ENCODE results near the gene ALPI.

ALPI gene

GRCh38 chr2:232460171-232460570 lies 4.2 kb downstream of the ALPI start:
- no peak for DNase-seq (ENCODE audit: low read depth in 2 of 2)

- no peak for DNase-seq (ENCODE audit: low read depth in 2 of 2)
These were observed 8.0 kb downstream of the ALPI start for GRCh38 chr2:232463701-232464543.

DNA sequence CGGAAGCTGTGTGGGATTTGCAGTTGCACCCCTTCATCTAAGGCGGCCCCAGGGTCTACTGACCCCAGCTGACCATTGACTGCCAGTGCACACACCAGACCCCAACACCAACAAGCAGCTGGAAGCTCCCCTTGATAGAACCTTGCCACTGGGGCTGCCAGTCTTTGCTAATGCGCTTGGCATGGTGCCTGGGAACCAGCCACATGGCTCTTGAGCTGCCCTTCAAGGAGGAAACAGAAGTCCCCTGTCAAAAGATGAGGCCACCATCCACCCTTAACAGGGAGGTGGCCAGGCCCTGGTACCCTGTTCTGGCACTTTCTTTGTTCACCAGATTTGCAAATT lies 8.6 kb downstream of the ALPI start:
- DNase-seq (ENCODE audit: low read depth in 2 of 2): no peak

DNA sequence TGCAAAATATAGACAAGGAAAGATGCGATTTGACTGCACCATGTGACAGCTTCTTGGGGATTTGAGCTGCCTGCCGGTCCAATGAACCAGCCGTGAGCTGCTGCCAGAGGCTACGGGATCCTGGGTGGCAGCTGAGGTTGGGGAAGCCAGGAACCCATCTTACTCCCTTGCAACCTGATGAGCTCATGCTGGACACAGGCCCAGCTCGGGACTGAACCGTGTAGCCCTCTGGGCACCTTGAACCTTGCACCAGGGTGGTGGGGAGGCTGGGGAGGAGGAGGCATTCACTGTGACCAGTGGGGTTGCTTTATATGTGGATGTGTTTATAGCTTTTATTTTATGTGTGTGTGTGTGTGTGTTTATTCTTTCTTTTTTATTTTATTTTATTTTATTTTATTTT lies 9.1 kb downstream of the ALPI start:
- DNase-seq (ENCODE audit: low read depth in 2 of 2): no peak

- no peak for DNase-seq (ENCODE audit: low read depth in 2 of 2)
These were observed 10.3 kb downstream of the ALPI start for GRCh38 chr2:232466221-232466620.

DNA sequence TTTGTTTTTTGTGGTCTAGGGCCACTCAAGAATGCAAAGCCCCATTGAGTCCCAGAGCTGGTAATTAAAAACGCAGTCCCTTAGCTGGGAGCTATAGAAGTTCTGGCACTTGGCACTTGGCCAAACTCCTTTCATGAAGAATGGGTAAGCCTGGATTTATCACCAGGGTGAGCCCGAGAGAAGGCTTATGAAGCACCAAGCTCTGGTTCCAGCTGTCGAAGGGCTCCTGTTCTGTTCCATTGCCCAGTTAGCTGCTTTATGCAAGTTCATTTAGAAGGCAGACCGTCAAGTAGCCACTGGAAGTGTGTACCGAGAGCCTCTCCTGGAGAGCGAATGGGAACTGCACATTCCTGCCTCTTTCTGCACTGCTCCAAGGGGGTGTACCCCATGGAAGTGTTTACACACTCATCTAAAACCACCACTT lies 17.5 kb downstream of the ALPI start:
- no peak for DNase-seq (ENCODE audit: low read depth in 2 of 2)

DNA sequence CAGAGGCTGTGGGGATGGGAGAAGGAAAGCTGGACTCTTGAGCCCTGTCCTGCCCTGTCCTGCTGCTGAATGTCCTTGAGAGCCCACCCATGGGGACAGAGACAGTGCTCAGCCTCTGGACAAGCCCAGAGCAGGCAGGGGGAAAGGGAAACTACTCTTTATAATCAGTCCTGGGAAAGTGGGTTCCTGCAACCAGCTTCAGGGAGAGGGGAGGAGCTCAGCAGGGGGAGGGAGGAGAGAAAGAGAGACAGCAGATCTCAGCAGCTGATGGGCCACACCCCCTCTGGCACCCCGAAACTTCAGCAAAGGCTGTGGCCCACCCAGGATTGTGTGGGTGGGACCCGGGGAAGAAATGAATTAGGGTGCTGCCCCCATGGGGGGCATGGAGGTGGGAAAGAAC lies 20.1 kb downstream of the ALPI start:
- no peak for DNase-seq (ENCODE audit: low read depth in 2 of 2)

GRCh38 chr2:232476791-232477190 lies 20.8 kb downstream of the ALPI start:
- no peak for DNase-seq (ENCODE audit: low read depth in 2 of 2)

- DNase-seq (ENCODE audit: low read depth in 2 of 2): no peak
These were observed 22.0 kb downstream of the ALPI start for GRCh38 chr2:232477751-232478510.

DNA sequence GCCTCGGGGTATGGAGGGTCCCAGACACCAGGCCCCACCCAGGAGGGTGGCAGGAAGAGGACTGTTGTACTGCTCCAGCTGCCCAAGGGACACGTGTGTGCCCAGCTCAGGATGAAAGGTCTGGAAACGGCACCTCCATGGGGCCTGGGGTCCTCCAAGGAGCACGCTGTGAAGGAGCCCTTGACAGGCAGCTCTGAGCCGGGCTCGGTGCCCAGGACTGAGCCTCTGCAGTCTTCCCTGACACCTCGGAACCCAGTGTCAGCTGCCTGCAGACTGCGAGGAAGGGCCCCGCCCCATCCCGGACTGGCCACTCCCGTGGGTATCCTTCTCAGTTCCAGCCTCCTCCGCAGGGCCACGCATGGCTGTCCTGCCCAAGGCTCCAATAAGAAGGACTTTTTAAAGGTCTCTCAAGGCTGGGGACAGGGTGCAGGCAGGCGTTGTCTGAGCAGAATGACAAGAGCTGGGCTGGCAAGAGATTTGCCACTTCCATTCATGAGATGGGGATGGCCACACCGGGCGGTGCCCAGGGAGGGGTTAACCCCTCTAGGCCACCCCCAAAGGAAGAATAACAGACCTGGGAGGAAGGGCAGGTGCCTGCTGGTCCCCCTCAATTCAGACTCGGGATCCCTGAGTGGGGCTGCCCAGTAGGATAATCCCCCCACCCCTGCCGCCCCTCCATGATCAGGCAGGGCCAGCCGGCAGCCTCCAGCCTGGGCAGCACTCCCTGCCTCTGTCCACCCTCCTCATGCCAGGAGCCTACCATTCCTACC lies 22.8 kb downstream of the ALPI start:
- DNase-seq (ENCODE audit: low read depth in 2 of 2): no peak

GRCh38 chr2:232479341-232480200 lies 23.6 kb downstream of the ALPI start:
- DNase-seq (ENCODE audit: low read depth in 2 of 2): no peak

DNA sequence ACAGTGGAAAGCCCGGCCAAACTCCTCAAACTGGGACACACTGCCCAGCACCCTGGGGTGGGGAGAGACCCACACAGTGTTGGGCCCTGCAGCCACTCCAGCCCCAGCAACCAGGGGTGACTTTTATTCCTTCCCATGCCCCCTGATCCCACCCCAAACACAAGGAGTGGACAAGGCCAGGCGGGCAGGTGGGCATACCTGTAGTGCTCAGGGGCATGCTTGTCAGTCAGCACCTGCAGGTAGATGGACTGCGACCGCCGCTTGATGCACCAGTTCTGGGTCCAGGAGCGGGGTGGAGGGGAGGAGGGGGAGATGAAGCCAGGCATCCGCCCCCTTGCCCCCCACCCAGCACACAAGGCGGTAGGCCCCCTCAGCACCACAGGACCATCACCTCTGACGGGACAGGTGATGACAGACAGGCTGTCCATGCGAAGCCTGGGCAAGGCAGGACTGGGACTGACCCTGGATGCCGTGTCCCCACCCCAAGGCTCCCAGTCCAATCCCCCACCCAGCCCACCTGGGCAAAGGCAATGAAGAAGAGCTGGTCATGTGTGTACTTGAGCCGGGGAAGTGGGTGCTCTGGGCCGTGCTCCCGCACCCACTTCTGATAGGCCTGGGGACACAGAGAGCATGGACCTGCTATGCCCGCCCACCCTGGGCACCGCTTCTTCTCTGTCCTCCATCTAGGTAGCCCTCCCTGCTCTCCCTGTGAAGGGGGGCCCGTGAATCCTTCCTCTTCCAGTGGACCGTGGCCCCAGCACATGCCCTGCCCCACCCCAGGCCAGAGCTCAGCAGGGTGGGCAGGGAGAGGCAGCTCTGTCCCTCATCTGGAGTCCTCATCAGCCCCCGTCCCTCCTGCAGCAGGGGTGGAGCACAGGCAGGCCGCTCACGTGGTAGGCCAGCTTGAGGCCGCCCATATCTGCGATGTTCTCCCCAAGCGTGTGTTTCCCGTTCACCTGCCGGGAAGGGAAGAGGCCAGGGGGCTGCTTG lies 24.5 kb downstream of the ALPI start:
- DNase-seq (ENCODE audit: low read depth in 2 of 2): no peak

- DNase-seq (ENCODE audit: low read depth in 2 of 2): no peak
These were observed 25.6 kb downstream of the ALPI start for GRCh38 chr2:232481322-232482140.

DNA sequence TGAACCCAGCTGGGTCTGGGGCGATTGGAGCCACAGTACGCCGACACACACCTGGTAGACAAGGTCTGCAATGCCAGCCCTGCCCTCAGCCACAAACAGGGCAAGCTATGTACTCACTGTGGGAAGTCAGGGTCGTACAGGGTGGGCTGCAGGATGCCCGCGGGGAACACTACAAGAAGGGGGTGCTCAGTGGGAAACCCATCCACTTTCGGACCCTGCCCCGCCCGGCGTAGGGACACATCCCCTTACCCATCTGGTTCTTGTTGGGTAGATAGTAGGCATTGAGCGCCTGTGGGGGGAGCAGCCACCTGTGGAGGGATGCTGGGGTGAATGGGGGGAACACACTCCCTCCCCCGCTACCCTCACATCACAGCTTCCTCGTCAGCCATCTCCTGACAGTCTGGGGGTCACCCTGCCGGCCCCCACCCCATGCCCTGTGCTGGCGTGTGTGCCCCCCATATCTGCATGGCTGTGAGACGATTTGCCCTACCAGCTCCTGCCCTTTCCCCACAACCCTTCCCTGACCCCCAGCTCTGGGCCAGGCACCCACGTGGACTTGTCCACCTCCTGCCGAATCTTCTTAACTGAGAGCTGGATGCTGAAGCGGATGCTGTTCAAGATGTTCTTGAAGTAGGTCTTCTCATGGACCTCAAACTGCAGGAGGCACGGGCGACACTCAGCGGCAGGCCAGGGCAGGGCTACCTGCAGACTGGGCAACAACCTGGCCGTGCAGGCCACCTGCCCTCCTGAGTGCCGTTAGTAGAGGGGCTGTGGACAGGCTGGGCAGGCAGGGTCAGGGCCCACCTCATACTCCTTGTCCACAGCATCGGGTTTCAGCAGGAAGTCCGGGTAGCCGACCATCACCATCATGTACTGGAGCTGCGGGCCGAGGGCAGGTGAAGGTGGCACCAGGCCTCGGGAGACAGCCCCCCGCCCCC lies 26.6 kb downstream of the ALPI start:
- DNase-seq (ENCODE audit: low read depth in 2 of 2): no peak

- DNase-seq (ENCODE audit: low read depth in 2 of 2): no peak
These were observed 27.5 kb downstream of the ALPI start for GRCh38 chr2:232483311-232483922.

GRCh38 chr2:232483923-232484627 lies 28.1 kb downstream of the ALPI start:
- DNase-seq (ENCODE audit: low read depth in 2 of 2): no peak
